ENCODE measurements around the gene TUBG2.
"Not testable (repeated sequence)": the region's sequence is repeated elsewhere in the genome, so short reads cannot be mapped to it uniquely, and the experiment has no call there.

Gene TUBG2

GRCh38 chr17:42659079-42659931, at the start of gene TUBG2:
TSS of gene TUBG2 (plus strand) at chr17:42659284. CDS start at chr17:42659504, 220 bp downstream.
- Histone ChIP-seq H4K20me1 (ENCODE audit: insufficient read depth, low read length) (no peaks in the 10 kb centered on the region), H3K36me3 (replicated peaks; ENCODE audit: low read depth, low read length) (peaks cover 7% of the 10 kb centered on the region), H3K9me3 (ENCODE audit: insufficient read depth, low read length) (no peaks in the 10 kb centered on the region), H3K79me2 (ENCODE audit: low read length) (no peaks in the 10 kb centered on the region), H3K4me3 (ENCODE audit: low read length) (peak within 1 kb of the TSS; percentile 90), H2AFZ (ENCODE audit: low read depth, low read length) (peak within 1 kb of the TSS; percentile 93), H3K4me1 (ENCODE audit: low read length) (peaks cover 31% of the 10 kb centered on the region), H3K27ac (ENCODE audit: low read length) (no peak within 1 kb of the TSS), H3K27me3 (ENCODE audit: low read depth, low read length) (no peaks in the 10 kb centered on the region), H3K9ac (ENCODE audit: low read length) (peak within 1 kb of the TSS; percentile 67), H3K4me2 (ENCODE audit: low read length) (peak within 1 kb of the TSS; percentile 100)
- TF ChIP-seq EZH2phosphoT487 (IDR thresholded peaks at IDR 0.05; ENCODE audit: low read depth) (no peak), CTCF (IDR thresholded peaks at IDR 0.05; ENCODE audit: low read depth, low read length) (no peak)

- not testable (repeated sequence) for H4K20me1 ChIP-seq (ENCODE audit: insufficient read depth, low read length); H3K9me3 ChIP-seq (ENCODE audit: insufficient read depth, low read length); H2AFZ ChIP-seq (ENCODE audit: low read depth, low read length); H3K27me3 ChIP-seq (ENCODE audit: low read depth, low read length)
- Histone ChIP-seq H3K27ac (ENCODE audit: low read length) (peak overlapping the region; percentile 21; the same call in 1 of the 2 replicates), H3K36me3 (replicated peaks; ENCODE audit: low read depth, low read length) (peaks cover 16% of the 10 kb centered on the region), H3K9ac (ENCODE audit: low read length) (peak overlapping the region; percentile 91), H3K4me3 (ENCODE audit: low read length) (peak overlapping the region; percentile 88), H3K4me2 (ENCODE audit: low read length) (peak overlapping the region; percentile 69), H3K4me1 (ENCODE audit: low read length) (peaks cover 11% of the 10 kb centered on the region), H3K79me2 (ENCODE audit: low read length) (peaks cover 48% of the 10 kb centered on the region)
Observed at GRCh38 chr17:42609814-42610801, 49.0 kb upstream of the TUBG2 start.

GRCh38 chr17:42612013-42612412, 47.1 kb upstream of the TUBG2 start:
- Histone ChIP-seq H2AFZ (ENCODE audit: low read depth, low read length) (no peak overlapping the region), H3K27ac (ENCODE audit: low read length) (no peak overlapping the region), H4K20me1 (ENCODE audit: insufficient read depth, low read length) (peaks cover 6% of the 10 kb centered on the region; the same call in 1 of the 2 replicates), H3K9me3 (ENCODE audit: insufficient read depth, low read length) (no peaks in the 10 kb centered on the region), H3K27me3 (ENCODE audit: low read depth, low read length) (no peaks in the 10 kb centered on the region), H3K9ac (ENCODE audit: low read length) (no peak overlapping the region), H3K4me3 (ENCODE audit: low read length) (no peak overlapping the region), H3K36me3 (replicated peaks; ENCODE audit: low read depth, low read length) (peaks cover 20% of the 10 kb centered on the region), H3K4me1 (ENCODE audit: low read length) (peaks cover 11% of the 10 kb centered on the region), H3K4me2 (ENCODE audit: low read length) (no peak overlapping the region), H3K79me2 (ENCODE audit: low read length) (peaks cover 30% of the 10 kb centered on the region)
- TF ChIP-seq EZH2phosphoT487 (IDR thresholded peaks at IDR 0.05; ENCODE audit: low read depth) (no peak), CTCF (IDR thresholded peaks at IDR 0.05; ENCODE audit: low read depth, low read length) (no peak)

GRCh38 chr17:42613699-42614295, 45.3 kb upstream of the TUBG2 start:
- no peak overlapping the region for H3K9ac ChIP-seq (ENCODE audit: low read length)
- H4K20me1 ChIP-seq (ENCODE audit: insufficient read depth, low read length): no peaks in the 10 kb centered on the region
- peaks cover 20% of the 10 kb centered on the region for H3K36me3 ChIP-seq (replicated peaks; ENCODE audit: low read depth, low read length)
- no peak overlapping the region for H2AFZ ChIP-seq (ENCODE audit: low read depth, low read length)
- no peaks in the 10 kb centered on the region for H3K9me3 ChIP-seq (ENCODE audit: insufficient read depth, low read length)
- peaks cover 15% of the 10 kb centered on the region for H3K4me1 ChIP-seq (ENCODE audit: low read length)
- no peak overlapping the region for H3K4me2 ChIP-seq (ENCODE audit: low read length)
- H3K4me3 ChIP-seq (ENCODE audit: low read length): no peak overlapping the region
- H3K79me2 ChIP-seq (ENCODE audit: low read length): peaks cover 13% of the 10 kb centered on the region
- H3K27ac ChIP-seq (ENCODE audit: low read length): no peak overlapping the region
- H3K27me3 ChIP-seq (ENCODE audit: low read depth, low read length): no peaks in the 10 kb centered on the region
- TF ChIP-seq CTCF (IDR thresholded peaks at IDR 0.05; ENCODE audit: low read depth, low read length) (no peak), EZH2phosphoT487 (IDR thresholded peaks at IDR 0.05; ENCODE audit: low read depth) (no peak)

Measured in OCI-LY3 (cell line).